HG02885 (cell line): Measurements from ENCODE around the gene ABCC10.
"Not testable (repeated sequence)": the region's sequence is repeated elsewhere in the genome, so short reads cannot be mapped to it uniquely, and the experiment has no call there.

ENCODE experiments used
- ATAC-seq: cut with Tn5 transposase; IDR thresholded peaks from one replicate; pipeline ENCODE4 v1.9.1; 2021; ENCODE audit warnings: mild to moderate bottlenecking; ENCODE audit not compliant: unreplicated experiment, poor library complexity

ABCC10 gene

DNA sequence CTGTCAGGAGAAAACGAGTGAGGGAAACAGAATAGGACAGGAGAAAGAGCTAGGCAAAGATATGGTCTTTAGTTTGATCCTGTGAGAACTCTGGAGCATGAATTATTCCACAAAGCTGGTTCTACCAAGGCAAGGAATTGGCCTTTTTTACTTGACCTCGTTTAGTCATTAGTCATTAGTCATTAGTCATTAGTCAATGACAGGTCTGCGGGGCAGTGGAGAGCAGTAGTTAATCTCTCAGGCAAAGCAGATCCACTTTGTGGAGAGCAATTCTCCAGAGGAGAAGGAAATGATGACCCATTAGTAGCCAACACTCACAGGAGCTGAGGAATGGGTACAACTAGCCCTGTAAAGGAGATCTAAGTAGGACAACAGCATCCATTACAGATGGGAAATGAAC is 22.0 kb upstream of the ABCC10 start:
- ATAC-seq, result no peak

DNA sequence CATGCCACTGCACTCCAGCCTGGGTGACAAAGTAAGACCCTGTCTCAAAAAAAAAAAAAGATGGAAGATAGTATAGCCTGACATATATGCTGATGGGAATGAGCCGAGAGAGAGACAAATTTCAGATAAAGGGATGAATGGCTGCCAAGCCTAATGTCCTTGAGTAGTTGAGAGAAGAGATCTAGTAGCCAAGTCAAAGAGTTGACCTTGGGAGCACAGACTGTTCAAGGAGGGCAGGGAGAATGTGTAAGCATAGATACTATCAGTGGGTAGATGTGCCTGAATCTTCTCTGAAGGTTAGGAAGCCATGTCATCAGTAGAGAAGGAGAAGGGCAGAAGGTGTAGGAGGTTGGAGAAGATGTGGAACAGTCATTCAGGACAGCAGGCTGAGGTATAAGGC is 20.0 kb upstream of the ABCC10 start:
- no peak for ATAC-seq

DNA sequence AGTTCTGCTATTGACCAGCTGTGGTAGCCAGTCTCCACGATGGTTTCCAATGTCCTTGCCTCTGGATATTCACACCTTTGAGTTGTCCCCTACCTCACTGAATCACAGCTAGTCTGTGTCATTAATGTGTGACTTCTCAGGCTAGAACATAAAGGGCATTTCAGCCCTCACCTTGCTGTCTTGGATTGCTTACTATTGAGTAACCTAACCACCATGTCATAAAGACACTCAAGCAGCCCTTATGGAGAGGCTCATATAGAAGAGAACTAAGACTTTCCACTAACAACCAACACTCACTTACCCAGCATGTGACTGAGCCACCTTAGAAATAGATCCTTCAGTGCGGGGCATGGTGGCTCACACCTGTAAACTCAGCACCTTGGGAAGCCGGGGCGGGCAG is 19.1 kb upstream of the ABCC10 start:
- no peak for ATAC-seq

DNA sequence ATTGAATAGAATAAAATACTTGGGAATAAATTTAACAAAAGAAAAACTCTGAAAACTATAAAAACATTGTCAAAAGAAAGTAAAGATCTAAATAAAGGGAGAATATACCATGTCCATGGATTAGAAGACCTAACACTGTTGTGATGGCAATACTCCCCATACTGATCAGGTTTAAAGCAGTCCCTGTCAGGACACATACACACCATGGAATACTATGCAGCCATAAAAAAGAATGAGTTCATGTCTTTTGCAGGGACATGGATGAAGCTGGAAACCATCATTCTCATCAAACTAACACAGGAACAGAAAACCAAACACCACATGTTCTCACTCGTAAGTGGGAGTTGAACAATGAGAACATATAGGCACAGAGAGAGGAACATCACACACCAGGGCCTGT is 16.6 kb upstream of the ABCC10 start:
- not testable (repeated sequence) for ATAC-seq

DNA sequence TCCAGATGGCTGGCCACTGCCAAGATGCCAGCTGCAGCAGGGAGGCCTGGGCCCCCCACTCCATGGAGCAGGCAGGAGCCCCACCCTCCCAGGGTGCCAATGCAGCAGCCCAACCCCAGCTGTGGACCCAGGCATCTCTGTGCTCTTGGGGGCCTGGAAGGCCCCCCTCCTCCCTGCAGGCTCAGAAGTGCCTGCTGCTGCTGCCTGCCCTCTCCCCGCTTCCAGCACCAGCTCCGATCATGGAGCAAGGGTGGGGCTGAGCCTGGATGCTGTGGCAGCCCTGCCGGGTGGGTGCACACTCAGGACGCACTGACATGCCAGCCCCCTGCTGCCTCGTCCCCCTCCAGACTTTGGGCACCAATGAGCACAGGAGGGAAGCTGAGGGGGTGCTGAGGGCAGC is 14.8 kb upstream of the ABCC10 start:
- no peak for ATAC-seq

DNA sequence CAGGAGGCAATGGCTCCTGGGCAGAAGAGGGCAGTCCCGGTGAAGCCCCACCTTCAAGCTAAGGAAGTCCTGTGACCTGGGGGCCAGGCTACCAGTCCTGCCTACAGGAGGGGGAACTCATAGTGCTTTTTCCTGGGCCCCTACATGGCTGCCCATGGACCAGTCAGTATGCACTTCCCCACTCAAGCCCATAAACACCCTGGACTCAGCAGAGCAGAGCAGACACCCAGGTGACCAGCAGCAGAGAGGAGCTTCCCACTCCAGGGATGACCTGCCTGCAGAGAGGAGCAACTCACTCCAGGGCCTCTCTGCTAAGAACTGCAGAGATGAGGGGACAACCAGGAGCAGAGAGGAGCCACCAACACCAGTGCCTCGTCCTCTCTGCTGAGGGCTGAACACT is 14.3 kb upstream of the ABCC10 start:
- no peak for ATAC-seq

DNA sequence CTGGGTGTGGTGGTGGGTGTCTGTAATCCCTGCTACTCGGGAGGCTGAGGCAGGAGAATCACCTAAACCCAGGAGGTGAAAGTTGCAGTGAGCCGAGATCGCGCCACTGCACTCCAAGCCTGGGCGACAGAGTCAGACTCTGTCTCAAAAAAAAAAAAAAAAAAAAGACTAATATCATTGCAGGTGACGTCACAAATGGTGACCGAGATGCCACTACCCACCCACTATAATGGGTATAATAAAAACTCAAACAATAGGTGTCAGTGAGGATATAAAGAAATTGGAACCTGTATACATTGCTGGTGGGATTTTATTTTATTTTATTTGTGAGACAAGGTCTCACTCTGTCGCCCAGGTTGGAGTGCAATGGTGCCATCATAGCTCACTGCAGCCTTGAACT is 12.1 kb upstream of the ABCC10 start:
- not testable (repeated sequence) for ATAC-seq

DNA sequence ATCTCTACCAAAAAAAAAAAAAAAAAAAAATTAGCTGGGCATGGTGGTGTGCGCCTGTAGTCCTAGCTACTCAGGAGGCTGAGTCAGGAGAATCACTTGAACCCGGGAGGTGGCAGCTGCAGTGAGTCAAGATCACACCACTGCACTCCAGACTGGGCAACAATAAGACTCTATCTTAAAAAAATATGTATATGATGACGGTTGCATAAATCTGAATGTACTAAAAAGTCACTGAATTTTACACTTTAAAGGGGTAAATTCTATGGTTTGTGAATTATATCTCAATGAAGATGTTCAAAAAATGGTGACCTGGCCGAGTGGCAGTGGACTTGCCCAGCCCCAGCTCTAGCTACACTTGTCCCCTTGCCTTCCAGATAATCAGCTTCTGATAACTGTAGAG is 10.4 kb upstream of the ABCC10 start:
- no peak for ATAC-seq

DNA sequence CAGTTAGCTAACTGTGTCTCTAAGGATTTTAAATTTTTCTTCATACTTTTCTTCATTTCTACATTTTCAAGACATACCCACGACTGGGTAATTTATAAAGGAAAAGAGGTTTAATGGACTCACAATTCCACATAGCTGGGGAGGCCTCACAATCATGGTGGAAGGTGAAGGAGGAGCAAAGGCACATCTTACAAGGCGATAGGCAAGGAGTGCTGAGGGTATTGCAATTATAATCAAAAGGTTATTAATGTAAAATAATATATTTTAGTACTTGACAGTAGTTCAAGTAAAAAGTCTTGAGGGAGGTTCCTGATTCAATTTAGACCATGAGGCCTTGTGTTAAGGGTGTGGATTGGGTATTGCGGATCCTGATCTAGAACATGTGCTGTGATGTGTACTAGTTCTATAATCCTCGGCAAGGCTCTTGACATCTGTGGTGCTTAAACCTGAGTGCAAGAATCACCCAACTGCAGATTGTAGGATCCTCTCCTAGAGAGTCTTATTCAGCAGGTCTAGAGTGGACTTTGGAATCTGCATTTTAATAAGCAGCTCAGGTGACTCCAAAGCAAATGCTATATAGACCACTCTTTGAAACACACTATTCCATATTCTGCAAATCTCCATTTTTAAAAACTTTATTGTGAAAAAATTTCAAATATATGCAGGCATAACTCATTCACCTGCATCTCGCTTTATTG is 7.2 kb upstream of the ABCC10 start:
- ATAC-seq, result no peak

DNA sequence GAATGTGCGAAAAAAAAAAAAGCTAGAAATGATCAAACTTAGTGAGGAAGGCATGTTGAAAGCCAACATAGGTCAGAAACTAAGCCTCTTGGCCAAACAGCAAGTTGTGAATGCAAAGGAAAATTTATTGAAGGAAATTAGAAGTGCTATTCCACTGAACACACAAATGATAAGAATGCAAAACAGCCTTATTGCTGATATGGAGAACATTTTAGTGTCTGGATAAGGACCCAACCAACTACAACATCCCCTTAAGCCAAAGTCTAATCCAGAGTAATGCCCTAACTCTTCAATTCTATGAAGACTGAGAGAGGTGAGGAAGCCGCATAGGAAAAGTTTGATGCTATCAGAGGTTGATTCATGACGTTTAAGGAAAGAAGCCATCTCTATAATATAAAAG is 5.5 kb upstream of the ABCC10 start:
- ATAC-seq, result no peak

DNA sequence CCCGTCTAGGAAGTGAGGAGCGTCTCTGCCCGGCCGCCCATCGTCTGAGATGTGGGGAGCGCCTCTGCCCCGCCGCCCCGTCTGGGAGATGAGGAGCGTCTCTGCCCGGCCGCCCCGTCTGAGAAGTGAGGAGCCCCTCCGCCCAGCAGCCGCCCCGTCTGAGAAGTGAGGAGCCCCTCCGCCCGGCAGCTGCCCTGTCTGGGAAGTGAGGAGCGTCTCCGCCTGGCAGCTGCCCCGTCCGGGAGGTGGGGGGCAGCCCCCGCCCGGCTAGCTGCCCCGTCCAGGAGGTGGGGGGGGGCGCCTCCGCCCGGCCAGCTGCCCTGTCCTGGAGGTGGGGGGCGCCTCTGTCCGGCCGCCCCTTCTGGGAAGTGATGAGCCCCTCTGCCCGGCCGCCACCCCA is 2.3 kb upstream of the ABCC10 start:
- not testable (repeated sequence) for ATAC-seq

DNA sequence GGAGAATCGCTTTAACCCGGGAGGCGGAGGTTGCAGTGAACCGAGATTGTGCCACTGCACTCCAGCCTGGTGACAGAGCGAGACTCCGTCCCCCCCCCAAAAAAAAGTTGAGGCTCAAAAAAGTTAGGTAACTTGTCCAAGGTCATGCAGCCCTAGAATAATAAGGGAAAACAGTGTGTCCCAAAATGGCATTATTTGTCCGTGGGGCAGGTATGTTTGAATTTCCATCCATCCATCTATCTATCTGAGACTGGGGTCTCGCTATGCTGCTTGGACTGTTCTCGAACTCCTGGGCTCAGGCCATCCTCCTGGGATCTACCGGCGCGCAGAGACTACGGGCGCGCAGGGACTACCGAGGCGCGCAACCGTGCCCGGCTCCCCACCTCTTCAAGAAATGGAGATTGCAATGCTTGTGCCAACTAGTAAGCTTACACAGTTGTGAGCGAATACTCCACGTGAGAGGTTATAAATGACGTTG is 374 bp upstream of the ABCC10 start:
- ATAC-seq, result no peak

DNA sequence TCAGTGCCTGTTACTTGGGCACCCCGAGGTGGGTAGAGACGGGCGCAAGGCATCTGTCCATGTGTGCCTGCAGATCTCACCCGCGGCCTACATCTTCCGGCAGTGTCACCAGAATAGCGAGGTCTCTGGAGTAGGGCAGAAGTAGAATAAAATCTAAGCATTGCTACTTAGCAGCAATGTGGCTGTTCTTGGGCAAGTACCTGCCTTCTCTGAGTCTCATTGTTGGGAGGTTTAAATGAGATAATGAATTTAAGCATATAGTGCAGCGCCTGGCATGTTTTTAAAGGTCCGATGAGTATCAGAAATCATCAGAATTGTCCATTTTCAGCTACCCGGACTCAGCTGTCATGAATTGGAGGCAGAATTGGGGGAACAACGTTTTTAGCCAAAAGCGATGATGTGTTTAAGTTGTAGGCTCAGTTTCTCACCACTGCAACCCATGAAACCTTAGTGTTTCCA is 800 bp downstream of the ABCC10 start:
- no peak for ATAC-seq

DNA sequence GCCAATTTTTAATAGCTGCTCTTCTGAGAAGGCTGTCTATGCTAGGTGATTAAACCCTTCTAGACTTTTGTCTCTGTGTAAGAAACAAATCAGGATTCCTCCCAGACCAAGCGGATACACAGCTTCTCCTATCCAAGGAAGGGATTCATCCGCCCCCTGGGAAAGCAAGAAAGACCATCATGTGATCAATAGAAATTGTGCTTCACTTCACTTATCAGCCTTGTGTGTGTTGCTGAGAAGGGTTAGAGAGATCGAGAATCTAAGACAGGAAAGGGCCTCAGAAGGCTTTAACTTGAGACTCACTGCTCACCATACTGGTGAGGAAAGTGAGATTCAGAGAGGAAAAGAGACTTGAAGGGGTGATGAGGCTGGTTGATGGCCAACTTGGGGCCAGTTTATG is 1.5 kb downstream of the ABCC10 start:
- ATAC-seq, result no peak

DNA sequence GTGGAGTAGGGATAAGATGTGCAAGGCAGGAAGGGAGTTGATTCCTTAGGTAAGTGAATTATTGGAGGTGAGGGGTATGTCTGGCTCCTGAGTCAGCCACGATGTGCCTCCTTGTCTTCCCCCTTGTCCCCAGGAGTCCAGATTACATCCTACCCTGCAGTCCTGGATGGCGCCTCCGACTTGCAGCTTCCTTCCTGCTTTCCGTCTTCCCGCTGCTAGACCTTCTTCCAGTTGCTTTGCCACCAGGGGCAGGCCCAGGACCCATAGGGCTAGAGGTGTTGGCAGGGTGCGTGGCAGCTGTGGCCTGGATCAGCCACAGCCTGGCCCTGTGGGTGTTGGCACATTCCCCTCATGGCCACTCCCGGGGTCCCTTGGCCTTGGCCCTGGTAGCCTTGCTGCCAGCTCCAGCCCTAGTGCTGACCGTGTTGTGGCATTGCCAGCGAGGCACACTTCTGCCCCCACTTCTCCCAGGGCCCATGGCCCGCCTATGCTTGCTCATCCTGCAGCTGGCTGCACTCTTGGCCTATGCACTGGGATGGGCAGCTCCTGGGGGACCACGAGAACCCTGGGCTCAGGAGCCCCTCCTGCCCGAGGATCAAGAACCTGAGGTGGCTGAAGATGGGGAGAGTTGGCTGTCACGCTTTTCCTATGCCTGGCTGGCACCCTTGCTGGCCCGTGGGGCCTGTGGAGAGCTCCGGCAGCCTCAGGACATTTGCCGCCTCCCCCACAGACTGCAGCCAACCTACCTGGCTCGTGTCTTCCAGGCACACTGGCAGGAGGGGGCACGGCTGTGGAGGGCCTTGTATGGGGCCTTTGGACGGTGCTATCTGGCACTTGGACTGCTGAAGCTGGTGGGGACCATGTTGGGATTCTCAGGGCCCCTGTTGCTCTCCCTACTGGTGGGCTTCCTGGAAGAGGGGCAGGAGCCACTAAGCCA is 4.9 kb downstream of the ABCC10 start:
- no peak for ATAC-seq

DNA sequence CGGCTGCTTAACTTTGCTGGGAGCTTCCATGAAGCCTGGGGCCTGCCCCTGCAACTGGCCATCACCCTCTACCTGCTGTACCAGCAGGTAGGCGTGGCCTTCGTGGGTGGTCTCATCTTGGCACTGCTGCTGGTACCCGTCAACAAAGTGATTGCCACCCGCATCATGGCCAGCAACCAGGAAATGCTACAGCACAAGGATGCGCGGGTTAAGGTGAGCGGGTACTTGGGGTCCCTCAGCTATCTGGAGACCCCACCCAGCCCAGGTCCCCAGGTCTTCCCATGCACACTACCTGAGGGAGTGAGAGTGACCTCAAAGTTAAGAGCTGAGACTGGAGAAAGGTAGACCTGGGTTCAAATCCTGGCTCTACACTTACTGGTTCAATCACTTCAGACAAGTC is 5.8 kb downstream of the ABCC10 start:
- ATAC-seq, result no peak

DNA sequence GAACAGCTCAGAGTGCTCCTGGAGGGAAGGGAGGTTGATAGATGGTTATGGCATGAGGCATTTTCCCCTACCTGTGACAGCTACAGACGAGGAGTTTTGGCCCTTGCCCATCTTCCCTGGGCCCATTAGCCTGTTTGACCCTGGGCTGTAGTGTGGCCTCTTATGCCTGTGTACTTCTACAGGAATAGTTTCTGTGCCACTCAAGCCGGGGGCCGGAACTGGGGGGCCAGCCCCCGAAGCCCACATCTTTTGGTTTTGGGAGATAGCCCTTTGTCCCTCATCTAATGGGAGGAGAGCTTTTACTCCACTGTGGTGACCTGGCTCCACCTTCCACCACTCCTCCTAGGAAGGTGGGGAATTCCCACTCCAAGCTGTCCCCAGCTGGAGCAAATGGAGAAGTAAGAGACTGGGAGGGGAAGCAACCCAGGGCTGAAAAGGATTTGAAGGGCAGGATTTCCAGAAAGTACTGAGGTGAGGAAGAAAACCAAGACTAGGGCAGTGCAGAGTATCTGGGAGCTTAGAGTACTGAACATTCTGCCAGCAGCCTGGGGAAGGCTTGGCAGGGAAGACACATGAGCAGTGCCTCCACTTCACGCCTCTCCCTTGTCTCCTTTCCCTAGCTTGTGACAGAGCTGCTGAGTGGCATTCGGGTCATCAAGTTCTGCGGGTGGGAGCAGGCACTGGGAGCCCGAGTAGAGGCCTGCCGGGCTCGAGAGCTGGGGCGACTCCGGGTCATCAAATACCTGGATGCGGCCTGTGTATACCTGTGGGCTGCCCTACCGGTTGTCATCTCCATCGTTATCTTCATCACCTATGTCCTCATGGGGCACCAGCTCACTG is 6.9 kb downstream of the ABCC10 start:
- ATAC-seq, result no peak

DNA sequence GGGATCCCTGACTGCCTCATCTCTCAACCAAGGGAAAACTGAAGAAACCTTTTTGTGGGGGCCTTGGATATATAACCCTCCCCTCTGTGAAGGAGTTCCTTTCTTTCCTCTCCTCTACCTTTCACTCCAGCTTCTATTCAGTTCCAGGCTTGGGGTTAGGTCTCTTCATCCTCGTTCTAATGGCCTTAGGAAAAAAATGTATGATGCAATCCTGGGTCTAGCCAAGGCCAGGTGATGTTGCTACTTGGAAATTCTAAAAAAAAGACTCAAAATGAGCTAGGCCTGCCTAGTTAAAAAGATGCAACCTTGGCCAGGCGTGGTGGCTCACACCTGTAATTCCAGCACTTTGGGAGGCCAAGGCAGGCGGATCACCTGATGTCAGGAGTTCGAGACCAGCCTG is 7.6 kb downstream of the ABCC10 start:
- no peak for ATAC-seq

DNA sequence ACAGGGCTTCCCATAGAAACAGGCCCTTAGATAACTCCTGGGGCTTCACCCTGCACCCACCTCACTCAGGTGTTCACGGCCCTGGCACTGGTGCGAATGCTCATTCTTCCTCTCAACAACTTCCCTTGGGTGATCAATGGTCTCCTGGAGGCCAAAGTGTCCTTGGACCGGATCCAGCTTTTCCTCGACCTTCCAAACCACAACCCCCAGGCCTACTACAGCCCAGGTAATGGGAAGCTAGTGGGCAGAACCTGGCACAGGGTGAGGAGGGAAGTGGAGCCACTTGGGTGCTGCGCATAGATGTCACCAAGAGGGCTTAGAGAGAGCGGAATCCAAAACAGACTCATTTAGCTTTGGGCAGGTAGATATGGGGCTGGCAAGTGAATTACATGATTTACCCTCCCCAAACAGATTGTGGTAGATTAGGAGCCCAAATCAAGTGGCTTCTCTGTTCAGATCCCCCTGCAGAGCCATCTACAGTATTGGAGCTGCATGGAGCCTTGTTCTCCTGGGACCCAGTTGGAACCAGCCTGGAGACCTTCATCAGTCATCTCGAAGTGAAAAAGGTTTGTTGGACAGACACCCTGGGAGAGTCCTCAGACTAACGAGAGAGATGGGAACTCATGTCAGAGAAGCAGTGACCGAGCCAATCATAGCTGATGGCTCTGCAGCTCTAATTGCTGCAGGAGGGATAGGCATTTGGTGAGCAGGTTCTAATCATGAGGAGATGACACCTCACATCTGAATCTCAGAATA is 8.5 kb downstream of the ABCC10 start:
- ATAC-seq, result no peak
